ENCODE results near the gene RETREG3. TPM values are rescaled to one million over a fixed set of nuclear protein-coding genes. Genes with fewer than 3 reads are reported as not detected.

Gene RETREG3
- total RNA-seq, 1 donor from 2014 or later: 75.4 TPM

DNA sequence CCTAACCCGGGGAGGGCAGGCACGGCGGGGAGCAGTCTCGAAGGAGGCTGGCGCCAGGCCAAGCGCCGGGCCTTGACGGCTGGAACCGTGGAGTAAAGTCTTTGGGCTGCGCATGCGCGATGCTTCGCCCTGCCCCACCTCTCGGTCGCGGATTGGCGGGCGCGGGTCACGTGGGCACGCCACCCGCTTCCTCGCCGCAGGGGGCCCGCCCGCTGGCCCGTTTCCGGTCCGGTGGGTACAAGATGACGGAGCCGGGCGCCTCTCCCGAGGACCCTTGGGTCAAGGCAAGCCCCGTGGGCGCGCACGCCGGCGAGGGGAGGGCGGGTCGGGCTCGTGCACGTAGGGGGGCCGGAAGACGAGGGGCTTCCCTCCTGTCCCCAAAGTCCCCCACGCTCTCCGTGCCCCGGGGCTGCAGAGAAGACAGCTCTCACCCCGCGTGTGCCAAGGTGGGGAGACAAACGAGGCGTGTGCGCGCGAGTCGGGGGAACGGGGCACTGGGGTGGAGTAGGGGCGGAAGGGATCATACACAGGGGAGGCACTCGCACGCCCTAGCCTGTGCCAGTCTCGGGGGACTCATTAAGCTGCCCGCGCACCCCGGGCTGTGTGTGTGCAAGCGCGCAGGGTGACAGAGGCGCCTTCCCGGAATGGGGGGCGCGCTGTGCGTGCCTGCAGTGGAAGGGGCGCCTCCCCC lies 42.1 kb downstream of the RETREG3 start, which contains the start of gene MLX:
Gene MLX (plus strand): TSS at position 218 of the 691 bp plus-strand sequence. CDS start 25 bp downstream, at position 243.
- H3K9me3 ChIP-seq: no peaks in the 10 kb centered on the region
- H3K4me1 ChIP-seq: peaks cover 50% of the 10 kb centered on the region
- TF ChIP-seq POLR2AphosphoS5 (IDR thresholded peaks at IDR 0.05; ENCODE audit: insufficient read depth in 1 of 2, low read depth in 1 of 2) (peak; percentile 83 to 89), POLR2A (IDR thresholded peaks at IDR 0.05) (no peak)
- H3K36me3 ChIP-seq: peaks cover 0 to 55% of the 10 kb centered on the region in 2 donors
- no peaks in the 10 kb centered on the region for H3K27me3 ChIP-seq
- peak within 1 kb of the TSS; percentile 92 for H3K27ac ChIP-seq
- intact Hi-C loops (cut with DNase I): no loop called here
- H3K4me3 ChIP-seq: peak within 1 kb of the TSS; percentile 81 to 95
- no peak for DNase-seq (ENCODE audit: extremely low spot score in 2 of 2)

DNA sequence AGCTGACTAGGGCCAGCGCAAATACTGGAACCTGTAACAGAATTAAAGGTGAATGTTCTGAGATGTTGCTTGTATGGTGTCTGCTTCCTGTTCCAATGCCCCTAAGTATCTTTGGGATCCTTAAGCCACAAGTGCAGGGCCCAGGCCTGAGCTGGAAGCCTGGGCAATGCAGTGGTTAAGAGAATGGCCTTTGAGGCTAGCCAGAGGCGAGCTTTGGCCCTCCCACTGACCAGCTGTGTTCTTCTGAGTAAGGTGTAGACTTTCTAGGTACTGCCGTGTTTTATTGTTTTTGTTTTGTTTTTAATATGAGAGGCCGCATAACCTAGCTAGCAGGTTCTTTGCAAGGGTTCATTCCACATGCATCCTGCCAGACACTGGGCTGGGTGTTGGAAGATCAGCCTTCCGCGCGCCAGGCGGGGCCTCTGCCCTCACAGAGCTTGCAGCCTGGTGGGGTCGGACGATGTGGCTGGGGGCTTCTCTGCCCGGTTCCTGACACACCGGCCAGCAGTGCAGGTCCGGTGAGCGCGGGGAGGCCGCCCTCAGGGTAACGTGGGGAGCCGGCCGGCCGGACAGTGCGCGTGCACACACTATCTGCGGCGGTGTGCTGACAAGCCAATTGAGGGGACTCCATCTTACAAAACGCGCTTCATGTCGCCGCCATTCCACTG lies 42.8 kb downstream of the RETREG3 start:
- Histone ChIP-seq H3K4me1 (peaks cover 53% of the 10 kb centered on the region), H3K27ac (peak overlapping the region; percentile 92), H3K36me3 (peaks cover 0 to 48% of the 10 kb centered on the region in 2 donors), H3K4me3 (peak overlapping the region; percentile 81 to 95), H3K9me3 (no peaks in the 10 kb centered on the region), H3K27me3 (no peaks in the 10 kb centered on the region)
- DNase-seq (ENCODE audit: extremely low spot score in 2 of 2): no peak
- intact Hi-C loops (cut with DNase I): no loop called here
- TF ChIP-seq, protein P1, sequence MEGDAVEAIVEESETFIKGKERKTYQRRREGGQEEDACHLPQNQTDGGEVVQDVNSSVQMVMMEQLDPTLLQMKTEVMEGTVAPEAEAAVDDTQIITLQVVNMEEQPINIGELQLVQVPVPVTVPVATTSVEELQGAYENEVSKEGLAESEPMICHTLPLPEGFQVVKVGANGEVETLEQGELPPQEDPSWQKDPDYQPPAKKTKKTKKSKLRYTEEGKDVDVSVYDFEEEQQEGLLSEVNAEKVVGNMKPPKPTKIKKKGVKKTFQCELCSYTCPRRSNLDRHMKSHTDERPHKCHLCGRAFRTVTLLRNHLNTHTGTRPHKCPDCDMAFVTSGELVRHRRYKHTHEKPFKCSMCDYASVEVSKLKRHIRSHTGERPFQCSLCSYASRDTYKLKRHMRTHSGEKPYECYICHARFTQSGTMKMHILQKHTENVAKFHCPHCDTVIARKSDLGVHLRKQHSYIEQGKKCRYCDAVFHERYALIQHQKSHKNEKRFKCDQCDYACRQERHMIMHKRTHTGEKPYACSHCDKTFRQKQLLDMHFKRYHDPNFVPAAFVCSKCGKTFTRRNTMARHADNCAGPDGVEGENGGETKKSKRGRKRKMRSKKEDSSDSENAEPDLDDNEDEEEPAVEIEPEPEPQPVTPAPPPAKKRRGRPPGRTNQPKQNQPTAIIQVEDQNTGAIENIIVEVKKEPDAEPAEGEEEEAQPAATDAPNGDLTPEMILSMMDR (IDR thresholded peaks at IDR 0.05): no peak
- TF ChIP-seq POLR2AphosphoS5 (IDR thresholded peaks at IDR 0.05; ENCODE audit: insufficient read depth in 1 of 2, low read depth in 1 of 2): no peak

DNA sequence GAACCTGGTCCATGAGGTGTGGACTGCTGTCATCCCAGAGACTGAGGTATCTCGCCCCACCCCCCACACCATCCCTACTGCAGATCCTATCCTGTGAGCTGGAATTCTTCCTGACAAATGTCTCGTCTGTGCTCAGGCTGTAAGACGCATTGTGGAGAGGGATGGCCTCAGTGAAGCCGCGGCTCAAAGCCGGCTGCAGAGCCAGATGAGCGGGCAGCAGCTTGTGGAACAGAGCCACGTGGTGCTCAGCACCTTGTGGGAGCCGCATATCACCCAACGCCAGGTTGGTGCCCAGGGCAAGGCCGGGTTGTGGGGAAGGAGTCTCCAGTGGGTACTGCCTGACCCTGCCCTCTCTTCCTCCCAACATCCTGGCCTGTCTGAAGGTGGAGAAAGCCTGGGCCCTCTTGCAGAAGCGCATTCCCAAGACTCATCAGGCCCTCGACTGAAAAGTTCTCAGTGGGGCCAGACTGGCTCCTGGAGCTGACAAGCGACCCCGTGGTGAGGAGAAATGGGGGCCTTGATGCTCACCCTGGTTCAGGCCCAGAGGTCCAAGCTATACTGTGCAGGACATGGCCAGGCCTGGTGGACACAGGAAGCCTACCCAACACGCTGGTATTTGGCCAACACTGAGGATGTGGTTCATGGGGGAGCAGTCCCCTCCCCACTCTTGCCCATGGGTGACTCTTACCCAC lies 43.5 kb downstream of the RETREG3 start:
- Histone ChIP-seq H3K4me1 (peaks cover 56% of the 10 kb centered on the region), H3K27ac (no peak overlapping the region), H3K4me3 (no peak overlapping the region), H3K36me3 (peaks cover 0 to 46% of the 10 kb centered on the region in 2 donors), H3K27me3 (no peaks in the 10 kb centered on the region), H3K9me3 (no peaks in the 10 kb centered on the region)
- no peak for DNase-seq (ENCODE audit: extremely low spot score in 2 of 2)
- TF ChIP-seq POLR2AphosphoS5 (IDR thresholded peaks at IDR 0.05; ENCODE audit: insufficient read depth in 1 of 2, low read depth in 1 of 2): no peak
- TF ChIP-seq POLR2A (IDR thresholded peaks at IDR 0.05): no peak
- TF ChIP-seq, protein P1 (IDR thresholded peaks at IDR 0.05): no peak
- intact Hi-C loops (cut with DNase I): no loop called here

DNA sequence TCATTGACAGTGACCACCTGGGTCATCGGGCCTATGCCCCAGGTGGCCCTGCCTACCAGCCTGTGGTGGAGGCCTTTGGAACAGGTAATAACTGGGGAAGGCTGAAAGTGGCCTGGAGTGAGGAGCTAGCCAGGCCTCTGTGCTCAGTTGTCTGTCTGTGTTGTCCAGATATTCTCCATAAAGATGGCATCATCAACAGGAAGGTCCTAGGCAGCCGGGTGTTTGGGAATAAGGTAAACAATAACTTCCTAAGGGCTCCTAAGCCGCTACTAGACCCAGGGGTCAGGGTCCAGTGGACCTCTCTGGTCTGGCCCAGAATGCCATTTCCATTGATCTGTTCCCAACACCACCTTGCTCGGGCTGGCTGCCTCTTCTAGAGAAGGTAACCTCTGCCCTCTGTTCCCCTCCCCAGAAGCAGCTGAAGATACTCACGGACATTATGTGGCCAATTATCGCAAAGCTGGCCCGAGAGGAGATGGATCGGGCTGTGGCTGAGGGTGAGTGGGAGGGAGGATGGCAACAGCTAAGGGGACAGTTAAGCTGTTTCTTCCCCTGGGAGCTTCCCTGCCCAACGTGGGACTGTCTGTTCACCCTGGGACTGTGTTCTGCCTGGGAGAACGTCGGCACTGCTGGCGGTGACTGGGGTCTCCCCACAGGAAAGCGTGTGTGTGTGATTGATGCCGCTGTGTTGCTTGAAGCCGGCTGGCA lies 44.2 kb downstream of the RETREG3 start:
- peaks cover 56% of the 10 kb centered on the region for H3K4me1 ChIP-seq
- H3K9me3 ChIP-seq: no peaks in the 10 kb centered on the region
- no peak overlapping the region for H3K4me3 ChIP-seq
- no peak overlapping the region for H3K27ac ChIP-seq
- no peak for DNase-seq (ENCODE audit: extremely low spot score in 2 of 2)
- intact Hi-C loops (cut with DNase I): no loop called here
- peaks cover 0 to 40% of the 10 kb centered on the region in 2 donors for H3K36me3 ChIP-seq
- TF ChIP-seq POLR2AphosphoS5 (IDR thresholded peaks at IDR 0.05; ENCODE audit: insufficient read depth in 1 of 2, low read depth in 1 of 2) (no peak), POLR2A (IDR thresholded peaks at IDR 0.05) (no peak)
- TF ChIP-seq, protein P1 (IDR thresholded peaks at IDR 0.05): no peak
- H3K27me3 ChIP-seq: no peaks in the 10 kb centered on the region

DNA sequence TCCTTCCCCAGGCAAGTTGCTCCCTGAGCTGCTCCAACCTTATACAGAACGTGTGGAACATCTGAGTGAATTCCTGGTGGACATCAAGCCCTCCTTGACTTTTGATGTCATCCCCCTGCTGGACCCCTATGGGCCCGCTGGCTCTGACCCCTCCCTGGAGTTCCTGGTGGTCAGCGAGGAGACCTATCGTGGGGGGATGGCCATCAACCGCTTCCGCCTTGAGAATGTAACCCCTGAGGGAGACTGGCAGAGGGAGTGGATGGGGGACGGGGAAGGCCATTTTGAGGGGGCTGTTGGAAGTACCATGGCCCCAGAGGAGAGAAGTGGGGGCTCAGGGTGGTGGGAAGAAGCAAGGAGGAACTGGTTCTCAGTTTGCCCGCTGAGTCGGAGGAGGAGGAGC lies 45.2 kb downstream of the RETREG3 start:
- H3K27me3 ChIP-seq: no peaks in the 10 kb centered on the region
- TF ChIP-seq, protein P1 (IDR thresholded peaks at IDR 0.05): no peak
- TF ChIP-seq POLR2AphosphoS5 (IDR thresholded peaks at IDR 0.05; ENCODE audit: insufficient read depth in 1 of 2, low read depth in 1 of 2) (no peak), POLR2A (IDR thresholded peaks at IDR 0.05) (no peak)
- intact Hi-C loops (cut with DNase I): no loop called here
- H3K36me3 ChIP-seq: peaks cover 0 to 30% of the 10 kb centered on the region in 2 donors
- no peaks in the 10 kb centered on the region for H3K9me3 ChIP-seq
- H3K4me1 ChIP-seq: peaks cover 56% of the 10 kb centered on the region
- H3K4me3 ChIP-seq: no peak overlapping the region
- H3K27ac ChIP-seq: peak overlapping the region; percentile 8
- DNase-seq (ENCODE audit: extremely low spot score in 2 of 2): no peak
